NCI-H2107 treated with DMSO at 0.1 percent for 48 hours (cell line): ENCODE results near the gene MED31.
"Not testable (repeated sequence)": the region's sequence is repeated elsewhere in the genome, so short reads cannot be mapped to it uniquely, and the experiment has no call there.

Experiments used
- DNase-seq: peaks from one replicate; lab custom pipeline; 2025; ENCODE audit not compliant: unreplicated experiment; lab: John Stamatoyannopoulos, UW

MED31 gene

DNA sequence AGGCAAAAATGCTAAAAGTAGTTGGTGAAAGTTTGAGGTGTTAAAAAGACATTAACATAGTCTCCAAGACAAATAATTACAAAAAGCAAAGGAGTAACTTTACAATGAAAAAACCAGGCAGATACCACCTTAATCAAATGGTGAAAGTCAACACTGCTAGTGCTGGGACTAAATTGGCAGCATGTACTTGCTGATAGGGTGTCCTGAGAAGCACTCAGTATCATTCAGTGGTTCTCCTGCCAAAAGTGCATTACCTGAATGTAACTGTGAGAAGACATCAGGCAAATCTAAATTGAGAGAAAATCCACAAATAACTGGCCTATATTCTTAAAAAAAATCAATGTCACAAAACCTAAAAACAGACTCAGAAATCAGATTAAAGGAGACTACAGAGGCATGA is 18.9 kb downstream of the MED31 start:
- no peak for DNase-seq

DNA sequence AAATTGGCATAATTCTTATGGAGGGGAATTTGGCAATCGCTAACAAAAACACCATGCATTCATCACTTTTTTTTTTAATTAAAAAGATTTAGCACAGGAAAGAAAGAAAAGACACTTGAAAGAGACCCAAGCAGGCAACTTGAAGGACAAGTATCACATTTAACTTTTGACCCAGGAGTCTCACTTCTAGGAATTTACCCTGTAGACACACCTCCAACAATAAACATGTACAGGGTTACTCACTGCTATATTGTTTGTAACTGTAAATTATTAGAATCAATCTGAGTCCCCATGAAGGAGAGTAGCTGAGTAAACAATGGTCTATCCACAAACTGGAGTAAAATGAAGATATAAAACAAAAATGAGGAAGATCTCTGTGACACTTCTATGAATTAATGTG is 21.0 kb downstream of the MED31 start:
- no peak for DNase-seq

GRCh38 chr17:6627019-6627418 is 24.4 kb downstream of the MED31 start:
- DNase-seq, result no peak

- DNase-seq, result no peak
Measured at GRCh38 chr17:6626616-6627015, 24.8 kb downstream of the MED31 start.

DNA sequence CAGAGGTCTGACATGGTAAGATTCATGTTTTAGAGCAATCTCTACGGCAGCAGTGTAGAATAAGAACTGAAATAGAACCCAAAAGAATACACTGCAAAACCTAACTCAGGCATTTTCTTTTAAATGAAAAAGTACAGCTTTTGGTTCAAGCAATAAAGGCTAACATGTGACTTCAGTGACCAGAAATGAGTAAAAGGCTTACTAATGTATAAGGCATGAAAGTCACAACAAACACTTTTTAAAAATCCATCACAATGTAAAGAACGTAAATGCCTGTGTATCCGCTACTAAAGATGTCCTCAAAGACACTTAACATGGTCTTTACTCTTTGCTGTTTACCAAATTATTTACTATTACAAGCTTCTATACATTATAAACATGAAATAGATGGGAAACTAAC is 27.5 kb downstream of the MED31 start:
- no peak for DNase-seq

GRCh38 chr17:6611231-6611630 is 40.2 kb downstream of the MED31 start:
- no peak for DNase-seq

DNA sequence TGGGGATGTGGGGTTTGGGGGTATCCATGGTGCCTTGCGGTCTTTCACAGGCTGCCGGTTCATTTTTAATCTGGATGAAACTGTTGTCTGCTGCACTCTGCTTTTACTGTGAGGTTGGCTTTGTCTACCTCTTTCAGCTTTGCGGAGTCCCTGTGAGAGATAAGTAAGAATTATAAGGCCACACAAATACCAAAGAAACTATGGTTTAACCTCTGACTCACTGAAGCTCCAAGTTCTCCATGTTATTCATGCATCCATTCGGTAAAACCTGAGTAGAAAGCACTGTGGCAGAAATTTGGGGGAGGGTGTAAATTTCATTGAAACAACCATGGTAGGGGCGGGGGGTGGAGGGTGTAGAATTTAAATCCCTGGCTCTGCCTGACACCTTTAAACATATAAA is 41.4 kb downstream of the MED31 start:
- no peak for DNase-seq

DNA sequence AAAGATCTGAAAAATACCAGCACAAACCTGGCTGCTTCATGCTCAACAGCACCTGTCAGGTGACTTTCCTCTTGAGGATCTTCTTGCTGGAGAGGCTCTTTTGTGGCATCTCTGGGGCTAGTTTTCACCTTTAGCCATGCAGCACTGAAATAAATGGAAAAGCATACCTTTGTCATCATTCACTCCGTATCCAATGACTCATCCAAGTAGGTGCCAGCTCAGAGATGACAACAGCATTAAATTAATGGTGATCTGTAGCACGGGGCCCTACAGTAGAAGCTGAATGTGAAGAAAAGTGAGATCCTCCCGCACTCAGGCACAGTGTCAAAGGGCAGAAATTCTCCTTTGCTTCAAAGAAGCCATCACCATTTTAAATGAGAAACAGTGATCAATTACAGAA is 43.1 kb downstream of the MED31 start:
- DNase-seq, result no peak

- DNase-seq, result no peak
Measured at GRCh38 chr17:6605142-6605541, 46.3 kb downstream of the MED31 start.

GRCh38 chr17:6603744-6604325 is 47.6 kb downstream of the MED31 start:
- no peak for DNase-seq

- DNase-seq, result no peak
Measured at GRCh38 chr17:6602141-6602540, 49.3 kb downstream of the MED31 start.

DNA sequence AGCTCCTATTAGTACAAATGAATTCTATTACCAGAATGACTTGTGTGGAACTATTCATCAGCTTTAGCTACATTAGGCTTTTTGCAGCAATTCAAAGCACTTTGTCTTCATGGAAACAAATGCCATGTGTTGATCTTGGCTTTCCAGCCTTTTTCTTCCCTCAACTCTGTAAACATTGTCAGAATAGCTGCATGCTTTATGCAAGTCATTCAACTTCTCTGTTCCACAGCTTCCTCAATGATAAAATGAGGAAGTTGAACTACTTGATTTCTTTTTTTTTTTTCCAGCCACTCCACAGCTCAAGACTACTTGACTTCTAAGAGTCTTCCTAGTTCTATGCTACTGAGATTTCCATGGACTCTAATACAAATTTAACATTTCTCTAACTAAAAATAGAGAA is 52.0 kb downstream of the MED31 start:
- no peak for DNase-seq

- DNase-seq, result no peak
Measured at GRCh38 chr17:6597727-6598126, 53.7 kb downstream of the MED31 start.

GRCh38 chr17:6596941-6597340 is 54.5 kb downstream of the MED31 start:
- no peak for DNase-seq

- DNase-seq, result no peak
Measured at GRCh38 chr17:6596511-6596910, 54.9 kb downstream of the MED31 start.

- DNase-seq, result no peak
Measured at GRCh38 chr17:6596081-6596480, 55.3 kb downstream of the MED31 start.

GRCh38 chr17:6593371-6593770 is 58.0 kb downstream of the MED31 start:
- DNase-seq, result not testable (repeated sequence)
